Upper lobe of left lung (tissue), 6 donors: ENCODE data around the gene SNRNP70. TPM values are rescaled to one million over a fixed set of nuclear protein-coding genes. Genes with fewer than 3 reads are reported as not detected.

ENCODE experiments used
- ATAC-seq, 2 donors: fragments of 200-7000 bp; cut with Tn5 transposase; one replicate each; pipeline ENCODE4 v1.9.1; 2022; ENCODE audit warnings: mild to moderate bottlenecking in 2 of 2, moderate library complexity in 2 of 2; ENCODE audit not compliant: low FRiP score in 2 of 2
- DNase-seq, 2 donors: peaks; one replicate each; pipeline ENCODE4 v3.0.0-alpha.2; 2019 to 2020
- H3K27ac ChIP-seq, 4 donors: fragments of 200-600 bp; sonication (generic); one replicate each; pipeline ENCODE4 v1.5.1; 2016 to 2019
- H3K27me3 ChIP-seq, 4 donors: fragments of 200-600 bp; sonication (generic); one replicate each; pipeline ENCODE4 v1.5.1; 2017 to 2019
- H3K36me3 ChIP-seq, 4 donors: fragments of 200-600 bp; sonication (generic); one replicate each; pipeline ENCODE4 v1.5.1; 2016 to 2019
- H3K4me1 ChIP-seq, 4 donors: fragments of 200-600 bp; sonication (generic); one replicate each; pipeline ENCODE4 v1.5.1; 2018 to 2019
- H3K4me3 ChIP-seq, 4 donors: fragments of 200-600 bp; sonication (generic); one replicate each; pipeline ENCODE4 v1.5.1; 2017 to 2019; ENCODE audit warnings: mild to moderate bottlenecking in 2 of 4, moderate library complexity in 1 of 4
- H3K9me3 ChIP-seq, 4 donors: fragments of 200-600 bp; sonication (generic); one replicate each; pipeline ENCODE4 v1.5.1; 2018 to 2019
- EP300 ChIP-seq, 4 donors: sonication (generic); formaldehyde crosslinking; IDR thresholded peaks; one replicate each; pipeline ENCODE4 v1.5.1; 2017; ENCODE audit warnings: antibody characterized with exemption in 4 of 4, control low read depth in 2 of 4
- POLR2A ChIP-seq, 4 donors: fragments of 450-650 bp; IDR thresholded peaks; one replicate each; pipeline ENCODE4 v1.5.1; 2016 to 2017; ENCODE audit warnings: antibody characterized with exemption in 4 of 4, mild to moderate bottlenecking in 2 of 4
- POLR2AphosphoS5 ChIP-seq, 2 donors: sonication (generic); formaldehyde crosslinking; IDR thresholded peaks; one replicate each; pipeline ENCODE4 v1.5.1; 2017; ENCODE audit warnings: antibody characterized with exemption in 2 of 2
- WGBS, 2 donors: methylation state at CpG; one replicate each; pipeline ENCODE4 v1.1.5; 2017 to 2018; 5-methylcytosine and 5-hydroxymethylcytosine counted together
- total RNA-seq, 6 donors: library from RNA; depleted of rRNA in 4 of 6; stranded (reverse); fragments of >200 nt in 4 of 6; gene quantifications; one replicate each; pipeline versions ENCODE4 v1.1.0 to v1.2.1, GENCODE V29; 2016 to 2021
- TF ChIP-seq, protein P1 (sequence below), 6 experiments: fragments of 450-650 bp in 4 of 6; fragments of 200-600 bp in 2 of 6; sonication (generic) in 2 of 6; IDR thresholded peaks; one replicate each; pipeline ENCODE4 v1.5.1; 2016 to 2019; ENCODE audit warnings: antibody characterized with exemption in 6 of 6
- donor health status: DM: no; HTN: no; CAD: no; lungs with moderate emphysema.
- donor health status: DM: no; HTN: yes; CAD: no; lungs with severe emphysema.

SNRNP70 gene
- total RNA-seq, 6 donors from 2014 or later: 147 to 1,500 (median 176) TPM

GRCh38 chr19:49098795-49099194 is 13.5 kb downstream of the SNRNP70 start:
- Histone ChIP-seq H3K27me3 (no peaks in the 10 kb centered on the region), H3K4me1 (peaks cover 4 to 5% (median 4%) of the 10 kb centered on the region in 4 donors), H3K27ac (no peak overlapping the region), H3K4me3 (no peak overlapping the region), H3K36me3 (peaks cover 19 to 97% (median 81%) of the 10 kb centered on the region in 4 donors), H3K9me3 (no peaks in the 10 kb centered on the region)
- no peak for DNase-seq
- WGBS, 2 donors: 57 to 65% methylated on average over 4 of the region's 4 CpGs
- TF ChIP-seq EP300 (IDR thresholded peaks at IDR 0.05) (no peak), POLR2AphosphoS5 (IDR thresholded peaks at IDR 0.05) (no peak), POLR2A (IDR thresholded peaks at IDR 0.05) (no peak)
- TF ChIP-seq, protein P1, sequence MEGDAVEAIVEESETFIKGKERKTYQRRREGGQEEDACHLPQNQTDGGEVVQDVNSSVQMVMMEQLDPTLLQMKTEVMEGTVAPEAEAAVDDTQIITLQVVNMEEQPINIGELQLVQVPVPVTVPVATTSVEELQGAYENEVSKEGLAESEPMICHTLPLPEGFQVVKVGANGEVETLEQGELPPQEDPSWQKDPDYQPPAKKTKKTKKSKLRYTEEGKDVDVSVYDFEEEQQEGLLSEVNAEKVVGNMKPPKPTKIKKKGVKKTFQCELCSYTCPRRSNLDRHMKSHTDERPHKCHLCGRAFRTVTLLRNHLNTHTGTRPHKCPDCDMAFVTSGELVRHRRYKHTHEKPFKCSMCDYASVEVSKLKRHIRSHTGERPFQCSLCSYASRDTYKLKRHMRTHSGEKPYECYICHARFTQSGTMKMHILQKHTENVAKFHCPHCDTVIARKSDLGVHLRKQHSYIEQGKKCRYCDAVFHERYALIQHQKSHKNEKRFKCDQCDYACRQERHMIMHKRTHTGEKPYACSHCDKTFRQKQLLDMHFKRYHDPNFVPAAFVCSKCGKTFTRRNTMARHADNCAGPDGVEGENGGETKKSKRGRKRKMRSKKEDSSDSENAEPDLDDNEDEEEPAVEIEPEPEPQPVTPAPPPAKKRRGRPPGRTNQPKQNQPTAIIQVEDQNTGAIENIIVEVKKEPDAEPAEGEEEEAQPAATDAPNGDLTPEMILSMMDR (IDR thresholded peaks at IDR 0.05): no peak
- ATAC-seq: no peak

DNA sequence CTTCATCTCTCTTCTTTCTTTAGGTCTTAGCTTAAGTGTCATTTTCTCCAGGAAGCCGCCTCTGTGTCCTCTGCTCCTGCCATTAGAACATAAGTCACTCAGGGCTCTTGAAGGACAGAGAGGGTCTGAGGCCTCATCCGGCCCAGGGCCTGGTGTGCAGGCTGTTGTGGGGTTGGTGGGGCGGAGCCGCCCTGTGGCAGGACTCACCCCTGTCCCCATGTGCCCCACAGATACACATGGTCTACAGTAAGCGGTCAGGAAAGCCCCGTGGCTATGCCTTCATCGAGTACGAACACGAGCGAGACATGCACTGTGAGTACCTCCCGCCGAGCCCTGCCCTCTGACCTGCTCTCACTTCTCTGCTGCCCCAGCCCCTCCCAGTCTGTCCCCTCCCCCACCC is 15.9 kb downstream of the SNRNP70 start:
- peaks cover 19 to 99% (median 87%) of the 10 kb centered on the region in 4 donors for H3K36me3 ChIP-seq
- H3K9me3 ChIP-seq: no peaks in the 10 kb centered on the region
- peak in 1 of 2 donors; percentile 47 for DNase-seq
- no peaks in the 10 kb centered on the region for H3K27me3 ChIP-seq
- H3K4me3 ChIP-seq: no peak overlapping the region
- WGBS, 2 donors: 89 to 91% methylated on average over 9 to 12 of the region's 12 CpGs
- ATAC-seq: no peak
- H3K27ac ChIP-seq: no peak overlapping the region
- TF ChIP-seq EP300 (IDR thresholded peaks at IDR 0.05) (no peak), POLR2AphosphoS5 (IDR thresholded peaks at IDR 0.05) (no peak), POLR2A (IDR thresholded peaks at IDR 0.05) (no peak)
- TF ChIP-seq, protein P1 (IDR thresholded peaks at IDR 0.05): no peak
- H3K4me1 ChIP-seq: peaks cover 4 to 5% (median 4%) of the 10 kb centered on the region in 4 donors

GRCh38 chr19:49102303-49102702 is 17.1 kb downstream of the SNRNP70 start:
- no peak overlapping the region for H3K4me3 ChIP-seq
- no peaks in the 10 kb centered on the region for H3K9me3 ChIP-seq
- peaks cover 4% of the 10 kb centered on the region in 4 donors for H3K4me1 ChIP-seq
- no peaks in the 10 kb centered on the region for H3K27me3 ChIP-seq
- H3K27ac ChIP-seq: no peak overlapping the region
- 89 to 93% methylated on average over 11 to 12 of the region's 12 CpGs for WGBS, 2 donors
- ATAC-seq (no peak), DNase-seq (peak in 1 of 2 donors; percentile 41)
- peaks cover 19 to 99% (median 91%) of the 10 kb centered on the region in 4 donors for H3K36me3 ChIP-seq
- TF ChIP-seq EP300 (IDR thresholded peaks at IDR 0.05) (no peak), POLR2A (IDR thresholded peaks at IDR 0.05) (no peak), POLR2AphosphoS5 (IDR thresholded peaks at IDR 0.05) (no peak)
- TF ChIP-seq, protein P1 (IDR thresholded peaks at IDR 0.05): no peak

GRCh38 chr19:49103331-49104085 is 18.3 kb downstream of the SNRNP70 start:
- H3K27ac ChIP-seq: no peak overlapping the region
- DNase-seq (peak in 1 of 2 donors; percentile 49), ATAC-seq (no peak)
- no peaks in the 10 kb centered on the region for H3K4me1 ChIP-seq
- 92 to 93% methylated on average over 17 to 32 of the region's 33 CpGs for WGBS, 2 donors
- no peaks in the 10 kb centered on the region for H3K27me3 ChIP-seq
- H3K4me3 ChIP-seq: no peak overlapping the region
- TF ChIP-seq POLR2A (IDR thresholded peaks at IDR 0.05): no peak
- no peak for TF ChIP-seq EP300 (IDR thresholded peaks at IDR 0.05)
- no peak for TF ChIP-seq POLR2AphosphoS5 (IDR thresholded peaks at IDR 0.05)
- TF ChIP-seq, protein P1 (IDR thresholded peaks at IDR 0.05): no peak
- H3K36me3 ChIP-seq: peaks cover 28 to 100% (median 99%) of the 10 kb centered on the region in 4 donors
- no peaks in the 10 kb centered on the region for H3K9me3 ChIP-seq
